K562 (cell line): ENCODE measurements around the gene HRH3.
A peak's percentile ranks its signal among the peaks of the same experiment; 100 is the strongest.

Experiments used
- PRPF4 ChIP-seq: fragments of 200-400 bp; formaldehyde crosslinking; IDR thresholded peaks from one replicate; pipeline ENCODE4 v1.6.1; 2017; ENCODE audit warnings: low read length, low read depth, mild to moderate bottlenecking; ENCODE audit not compliant: insufficient read depth, poor library complexity, severe bottlenecking
- TRIM28 ChIP-seq: fragments of 450-650 bp; IDR thresholded peaks from 2 replicates; pipeline ENCODE4 v1.6.1; 2017
- ZBTB43 ChIP-seq: sonication (generic); formaldehyde crosslinking; IDR thresholded peaks from 2 replicates; pipeline ENCODE4 v1.8.0; 2023; ENCODE audit warnings: mild to moderate bottlenecking, missing genetic modification reagents
- TF ChIP-seq, protein P1 (sequence below), 3 experiments: IDR thresholded peaks in 2 of 3; conservative IDR thresholded peaks in 1 of 3; 2 replicates each; pipeline ENCODE4 v1.5.1; 2011 to 2012; ENCODE audit warnings: low read length in 3 of 3, mild to moderate bottlenecking in 3 of 3, control low read depth in 2 of 3, improper control_type of control experiment in 1 of 3, inconsistent platforms in 1 of 3, low read depth in 1 of 3, mixed read lengths in 1 of 3, moderate library complexity in 1 of 3; ENCODE audit not compliant: insufficient read depth in 2 of 3

- no peak for TF ChIP-seq TRIM28
- TF ChIP-seq, protein P1, sequence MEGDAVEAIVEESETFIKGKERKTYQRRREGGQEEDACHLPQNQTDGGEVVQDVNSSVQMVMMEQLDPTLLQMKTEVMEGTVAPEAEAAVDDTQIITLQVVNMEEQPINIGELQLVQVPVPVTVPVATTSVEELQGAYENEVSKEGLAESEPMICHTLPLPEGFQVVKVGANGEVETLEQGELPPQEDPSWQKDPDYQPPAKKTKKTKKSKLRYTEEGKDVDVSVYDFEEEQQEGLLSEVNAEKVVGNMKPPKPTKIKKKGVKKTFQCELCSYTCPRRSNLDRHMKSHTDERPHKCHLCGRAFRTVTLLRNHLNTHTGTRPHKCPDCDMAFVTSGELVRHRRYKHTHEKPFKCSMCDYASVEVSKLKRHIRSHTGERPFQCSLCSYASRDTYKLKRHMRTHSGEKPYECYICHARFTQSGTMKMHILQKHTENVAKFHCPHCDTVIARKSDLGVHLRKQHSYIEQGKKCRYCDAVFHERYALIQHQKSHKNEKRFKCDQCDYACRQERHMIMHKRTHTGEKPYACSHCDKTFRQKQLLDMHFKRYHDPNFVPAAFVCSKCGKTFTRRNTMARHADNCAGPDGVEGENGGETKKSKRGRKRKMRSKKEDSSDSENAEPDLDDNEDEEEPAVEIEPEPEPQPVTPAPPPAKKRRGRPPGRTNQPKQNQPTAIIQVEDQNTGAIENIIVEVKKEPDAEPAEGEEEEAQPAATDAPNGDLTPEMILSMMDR (IDR thresholded peaks at IDR 0.05 in 2 of 3, conservative IDR thresholded peaks at IDR 0.05 in 1 of 3; ENCODE audit: insufficient read depth in 2 of 3, low read depth in 1 of 3, low read length in 3 of 3): peak in 2 of 3 experiments; percentile 9 to 13; a peak in 2 of 6 replicates
- TF ChIP-seq PRPF4: no peak
- no peak for TF ChIP-seq ZBTB43 (CRISPR knock-in tag)
Measured at GRCh38 chr20:62209850-62210495, 10.1 kb downstream of the HRH3 start.
